Hematopoietic multipotent progenitor cell treated with erythropoietin and hydrocortisone succinate and interleukin-3 and kit ligand, for 8 days (in vitro differentiated cells): ENCODE data around the gene CCDC12.
A peak's percentile ranks its signal among the peaks of the same experiment; 100 is the strongest.

Experiments used
- DNase-seq: peaks from one replicate; pipeline ENCODE4 v3.0.0-alpha.2; 2015

The CCDC12 gene

GRCh38 chr3:46976326-46977190 is at the start of gene CCDC12:
CCDC12 (minus strand) TSS chr3:46976745; CDS start chr3:46976732, 13 bp downstream.
- peak; percentile 100 for DNase-seq

GRCh38 chr3:47024932-47025331 is 48.4 kb upstream of the CCDC12 start:
- DNase-seq, result no peak

GRCh38 chr3:47022641-47023071 is 46.1 kb upstream of the CCDC12 start:
- DNase-seq, result no peak

GRCh38 chr3:47020311-47020710 is 43.8 kb upstream of the CCDC12 start:
- DNase-seq, result no peak

- no peak for DNase-seq
Observed at GRCh38 chr3:47019201-47019600, 42.7 kb upstream of the CCDC12 start.

GRCh38 chr3:47018269-47018611 is 41.7 kb upstream of the CCDC12 start:
- DNase-seq, result no peak

- DNase-seq, result no peak
Observed at GRCh38 chr3:47017504-47018268, 41.1 kb upstream of the CCDC12 start.

GRCh38 chr3:47016934-47017435 is 40.4 kb upstream of the CCDC12 start:
- peak; percentile 48 for DNase-seq

GRCh38 chr3:47016086-47016933 is 39.8 kb upstream of the CCDC12 start:
- DNase-seq, result peak; percentile 31

GRCh38 chr3:47015151-47015550 is 38.6 kb upstream of the CCDC12 start:
- no peak for DNase-seq

GRCh38 chr3:47014036-47014435 is 37.5 kb upstream of the CCDC12 start:
- DNase-seq, result no peak

GRCh38 chr3:47013231-47013630 is 36.7 kb upstream of the CCDC12 start:
- no peak for DNase-seq

GRCh38 chr3:47012342-47013230 is 36.0 kb upstream of the CCDC12 start:
- no peak for DNase-seq

- no peak for DNase-seq
Observed at GRCh38 chr3:47011371-47011770, 34.8 kb upstream of the CCDC12 start.

- no peak for DNase-seq
Observed at GRCh38 chr3:47010910-47011309, 34.4 kb upstream of the CCDC12 start.

GRCh38 chr3:47010111-47010712 is 33.7 kb upstream of the CCDC12 start:
- no peak for DNase-seq

GRCh38 chr3:47009225-47010110 is 32.9 kb upstream of the CCDC12 start:
- peak; percentile 94 for DNase-seq

- DNase-seq, result no peak
Observed at GRCh38 chr3:47008851-47009224, 32.3 kb upstream of the CCDC12 start.

GRCh38 chr3:47008234-47008796 is 31.8 kb upstream of the CCDC12 start:
- DNase-seq, result no peak
